Panc1 (cell line): ENCODE results near the gene LATS2. TPM values are rescaled to one million over a fixed set of nuclear protein-coding genes. Genes with fewer than 3 reads are reported as not detected.

Experiments
- ATAC-seq: fragments of 200-7000 bp; cut with Tn5 transposase; 2 replicates; pipeline ENCODE4 v1.9.1; 2020; ENCODE audit warnings: mild to moderate bottlenecking, moderate library complexity
- BruUV-seq: library from RNA; stranded (reverse); fragments of 400-500 nt; replicated peaks from 2 replicates; lab custom pipeline; 2021; lab: Mats Ljungman, UMichigan
- CTCF ChIA-PET: fragments of 300-600 bp; sonication (Branson Sonifier 250); formaldehyde crosslinking; loops from one replicate; lab custom pipeline; 2022; ENCODE audit warnings: antibody characterized with exemption; lab: Charles Lee
- POLR2A ChIA-PET: fragments of 300-600 bp; sonication (Branson Sonifier 250); formaldehyde crosslinking; loops from one replicate; lab custom pipeline; 2022; ENCODE audit warnings: antibody characterized with exemption; lab: Charles Lee
- DNase-seq: peaks from one replicate; pipeline ENCODE4 v3.0.0-alpha.2; 2010; ENCODE audit warnings: low read depth, low spot score
- H3K27ac ChIP-seq: 2 replicates; pipeline ENCODE4 v1.5.1; 2011; ENCODE audit warnings: mild to moderate bottlenecking, low read length, inconsistent platforms
- H3K27me3 ChIP-seq: fragments of 200-500 bp; sonication (Bioruptor generic); 2 replicates; pipeline ENCODE4 v1.6.0; 2014; ENCODE audit warnings: low read length, inconsistent platforms; ENCODE audit not compliant: control insufficient read depth, insufficient read depth
- H3K36me3 ChIP-seq: fragments of 200-500 bp; sonication (Bioruptor generic); 2 replicates; pipeline ENCODE4 v1.5.1; 2014; ENCODE audit warnings: inconsistent platforms, mild to moderate bottlenecking, low read length, moderate library complexity; ENCODE audit not compliant: control insufficient read depth, insufficient read depth
- H3K4me1 ChIP-seq: 2 replicates; pipeline ENCODE4 v1.5.1; 2011; ENCODE audit warnings: inconsistent platforms, mild to moderate bottlenecking, low read length, moderate library complexity; ENCODE audit not compliant: control insufficient read depth, insufficient read depth
- H3K4me3 ChIP-seq, 2 experiments: 2 replicates each; pipeline ENCODE4 v1.5.1; 2011 to 2012; ENCODE audit warnings: low read depth in 2 of 2, low read length in 2 of 2, mild to moderate bottlenecking in 2 of 2, inconsistent platforms in 1 of 2, moderate library complexity in 1 of 2
- H3K9me3 ChIP-seq: fragments of 200-500 bp; sonication (Bioruptor generic); 2 replicates; pipeline ENCODE4 v1.5.1; 2014; ENCODE audit warnings: low read depth, mild to moderate bottlenecking, inconsistent platforms, low read length, moderate library complexity; ENCODE audit not compliant: control insufficient read depth, insufficient read depth
- CTCF ChIP-seq: fragments of 450-650 bp; IDR thresholded peaks from 2 replicates; pipeline ENCODE4 v1.5.1; 2017; ENCODE audit warnings: mild to moderate bottlenecking
- POLR2AphosphoS5 ChIP-seq: IDR thresholded peaks from 2 replicates; pipeline ENCODE4 v1.6.1; 2012; ENCODE audit warnings: mild to moderate bottlenecking, low read depth, low read length, moderate library complexity
- REST ChIP-seq, 2 experiments: IDR thresholded peaks; 2 replicates each; pipeline ENCODE4 v1.6.1; 2011 to 2012; ENCODE audit warnings: low read depth in 2 of 2, control low read depth in 1 of 2, low read length in 1 of 2, mild to moderate bottlenecking in 1 of 2, moderate library complexity in 1 of 2; ENCODE audit not compliant: insufficient read depth in 1 of 2
- SIN3A ChIP-seq: IDR thresholded peaks from 2 replicates; pipeline ENCODE4 v1.6.1; 2012; ENCODE audit warnings: low read depth, mild to moderate bottlenecking, low read length, moderate library complexity, borderline replicate concordance; ENCODE audit not compliant: insufficient read depth
- TCF7L2 ChIP-seq: IDR thresholded peaks from 2 replicates; pipeline ENCODE4 v1.6.1; 2011; ENCODE audit warnings: mild to moderate bottlenecking, low read depth, low read length, inconsistent platforms
- in situ Hi-C: cut with HindIII; loops from 2 replicates; pipeline ENCODE4 v1.10.0; 2016; ENCODE audit warnings: low sequenced_read_pairs, low pct_unique_long_range_greater_than_20kb
- intact Hi-C: fragments of 100-400 bp; cut with micrococcal nuclease; formaldehyde crosslinking; loops from one replicate; pipeline ENCODE4 v1.10.0; 2022; ENCODE audit not compliant: unreplicated experiment
- total RNA-seq: library from RNA; stranded (reverse); gene quantifications from one replicate; pipeline ENCODE4 v1.2.1, GENCODE V29; 2021; ENCODE audit not compliant: unreplicated experiment

Gene LATS2
- total RNA-seq, 1 experiment from 2014 or later = 24.5 TPM

- Histone ChIP-seq H3K27ac (no peak overlapping the region), H3K36me3 (peaks cover 3% of the 10 kb centered on the region; the same call in 1 of the 2 replicates), H3K4me3 (no peak overlapping the region), H3K9me3 (no peaks in the 10 kb centered on the region), H3K27me3 (no peaks in the 10 kb centered on the region), H3K4me1 (peaks cover 2% of the 10 kb centered on the region)
- no TSS peak for BruUV-seq
- intact Hi-C loops = no loop called here
- CTCF ChIA-PET = no interaction called here
- in situ Hi-C loops = no loop called here
- no peak for ATAC-seq
- TF ChIP-seq REST (IDR thresholded peaks at IDR 0.05; ENCODE audit: insufficient read depth in 1 of 2, low read depth in 2 of 2, low read length in 1 of 2) = no peak
- no peak for TF ChIP-seq CTCF
- TF ChIP-seq SIN3A = no peak
- no peak for TF ChIP-seq TCF7L2
- no peak for TF ChIP-seq POLR2AphosphoS5
- POLR2A ChIA-PET = no interaction called here
- DNase-seq = no peak
Measured at GRCh38 chr13:21048901-21049698, 12.3 kb downstream of the LATS2 start.

- no peak overlapping the region for H3K27ac ChIP-seq
- no peaks in the 10 kb centered on the region for H3K9me3 ChIP-seq
- intact Hi-C loops = no loop called here
- H3K36me3 ChIP-seq = peaks cover 3% of the 10 kb centered on the region; the same call in 1 of the 2 replicates
- H3K4me3 ChIP-seq = no peak overlapping the region
- no peak for DNase-seq
- TF ChIP-seq REST (IDR thresholded peaks at IDR 0.05; ENCODE audit: insufficient read depth in 1 of 2, low read depth in 2 of 2, low read length in 1 of 2) (no peak), POLR2AphosphoS5 (no peak), TCF7L2 (no peak), SIN3A (no peak), CTCF (no peak)
- peaks cover 2% of the 10 kb centered on the region for H3K4me1 ChIP-seq
- CTCF ChIA-PET = no interaction called here
- POLR2A ChIA-PET = no interaction called here
- in situ Hi-C loops = no loop called here
- ATAC-seq = no peak
- H3K27me3 ChIP-seq = no peaks in the 10 kb centered on the region
- no TSS peak for BruUV-seq
Measured at GRCh38 chr13:21047591-21048282, 13.6 kb downstream of the LATS2 start.
